ENCODE measurements around the gene JAZF1. TPM values are rescaled to one million over a fixed set of nuclear protein-coding genes. Genes with fewer than 3 reads are reported as not detected.

Gene JAZF1
- total and polyA plus RNA-seq, 2 experiments from 2014 or later, result 13.8 to 19.6 TPM

DNA sequence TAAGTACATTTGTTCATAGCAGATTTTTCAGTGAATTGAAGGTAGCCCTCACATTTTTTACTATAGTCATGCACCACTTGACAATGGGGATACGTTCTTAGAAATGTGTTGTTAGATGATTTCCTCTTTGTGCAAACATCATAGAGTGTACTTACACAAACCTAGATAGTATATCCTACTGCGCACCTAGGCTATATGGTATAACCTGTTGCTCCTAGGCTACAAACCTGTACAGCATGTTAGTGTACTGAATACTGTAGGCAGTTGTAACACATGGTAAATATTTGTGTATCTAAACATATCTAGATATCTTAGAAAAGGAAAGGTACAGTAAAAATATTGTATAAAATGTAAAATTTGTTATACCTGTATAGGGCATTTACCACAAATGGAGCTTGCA, 399.4 kb downstream of the JAZF1 start:
- Histone ChIP-seq H3F3A (ENCODE audit: insufficient read depth) (peaks cover 9% of the 10 kb centered on the region; the same call in 1 of the 2 replicates), H3K27ac (no peak overlapping the region), H3K27me3 (replicated peaks; ENCODE audit: insufficient read depth) (no peaks in the 10 kb centered on the region), H3K4me1 (ENCODE audit: insufficient read depth) (peaks cover 16% of the 10 kb centered on the region), H3K4me3 (no peak overlapping the region), H3K36me3 (ENCODE audit: low read depth) (no peaks in the 10 kb centered on the region), H3K79me2 (ENCODE audit: insufficient read depth) (peaks cover 64% of the 10 kb centered on the region), H3K9ac (no peak overlapping the region), H4K20me1 (ENCODE audit: insufficient read depth) (no peaks in the 10 kb centered on the region), H3K9me3 (ENCODE audit: low read depth) (no peaks in the 10 kb centered on the region), H3K9me2 (ENCODE audit: insufficient read depth) (no peaks in the 10 kb centered on the region), H3K4me2 (ENCODE audit: unreplicated experiment) (no peak overlapping the region), H2AFZ (no peak overlapping the region)
- no peak for DNase-seq
- TF ChIP-seq EZH2 (IDR thresholded peaks at IDR 0.05; ENCODE audit: insufficient read depth, poor library complexity, severe bottlenecking) (no peak), EZH2phosphoT487 (IDR thresholded peaks at IDR 0.05; ENCODE audit: insufficient read depth, low read depth) (no peak)
- 95 to 99% methylated on average over 2 of the region's 2 CpGs for whole genome bisulfite sequencing, 2 experiments (ENCODE audit: low coverage in 1 of 2, low lambda C conversion rate in 2 of 2, missing lambda C conversion rate in 2 of 2)
- in situ Hi-C loops (cut with MboI), result no loop called here

Small RNA genes within 50 kb of the gene (small RNA-seq; reads per million reads assigned to genes)
- not detected for gene RNU6-979P (ENCODE audit: low read depth, low replicate concordance)

Other genes starting within 250 kb of the JAZF1 start
- 13.6 and 14.8 TPM in 2 replicates for gene CREB5, start 231.7 kb upstream of the JAZF1 start, total RNA-seq (2014; rRNA removed; shearing (Covaris generic))
- gene CREB5, start 231.7 kb upstream of the JAZF1 start, polyA plus RNA-seq (2016; fragmentation: Nextera tagmentation; extraction: Ambion mirVana), result 15.2 and 19.2 TPM in 2 replicates

All from GM23248 (cell line).